IMR-90 (cell line): ENCODE data around the gene CDK11B. TPM values are rescaled to one million over a fixed set of nuclear protein-coding genes. Genes with fewer than 3 reads are reported as not detected.
"Not testable (repeated sequence)": the region's sequence is repeated elsewhere in the genome, so short reads cannot be mapped to it uniquely, and the experiment has no call there.

Experiments used
- ATAC-seq: fragments of 200-7000 bp; cut with Tn5 transposase; 2 replicates; pipeline ENCODE4 v1.9.1; 2020; ENCODE audit warnings: low read depth, mild to moderate bottlenecking, moderate library complexity
- BruUV-seq: library from RNA; stranded (reverse); fragments of 400-500 nt; replicated peaks from 2 replicates; lab custom pipeline; 2021; lab: Mats Ljungman, UMichigan
- CTCF ChIA-PET: fragments of 300-600 bp; formaldehyde crosslinking; extraction: SDS; loops from one replicate; lab custom pipeline; 2021; ENCODE audit warnings: antibody characterized with exemption; lab: Yijun Ruan, JAX
- POLR2A ChIA-PET: fragments of 300-600 bp; sonication (Branson Sonifier 250); formaldehyde crosslinking; loops from one replicate; lab custom pipeline; 2022; ENCODE audit warnings: antibody characterized with exemption; ENCODE audit not compliant: unreplicated experiment; lab: Charles Lee
- DNase-seq: peaks from one replicate; pipeline ENCODE4 v3.0.0; 2013
- H2AFZ ChIP-seq: replicated peaks from 2 replicates; pipeline ENCODE3; 2013; ENCODE audit warnings: low read length, mild to moderate bottlenecking; ENCODE audit not compliant: poor library complexity
- H2AK5ac ChIP-seq: 2 replicates; pipeline ENCODE4 v1.6.1; 2013; ENCODE audit warnings: low read depth, low read length, inconsistent platforms
- H2AK9ac ChIP-seq: replicated peaks from 2 replicates; pipeline ENCODE3; 2013; ENCODE audit warnings: mild to moderate bottlenecking, low read depth, low read length, moderate library complexity; ENCODE audit not compliant: poor library complexity
- H2BK120ac ChIP-seq: 2 replicates; pipeline ENCODE4 v1.6.1; 2013; ENCODE audit warnings: low read depth, low read length, inconsistent platforms
- H2BK15ac ChIP-seq: 3 replicates; pipeline ENCODE4 v1.6.1; 2013; ENCODE audit warnings: low read depth, low read length, inconsistent platforms
- H2BK20ac ChIP-seq: 2 replicates; pipeline ENCODE4 v1.6.1; 2013; ENCODE audit warnings: low read depth, mild to moderate bottlenecking, inconsistent platforms, low read length, moderate library complexity
- H2BK5ac ChIP-seq: 2 replicates; pipeline ENCODE4 v1.6.1; 2013; ENCODE audit warnings: mild to moderate bottlenecking, low read depth, low read length, inconsistent platforms; ENCODE audit not compliant: poor library complexity, severe bottlenecking
- H3K14ac ChIP-seq: replicated peaks from 2 replicates; pipeline ENCODE4 v1.6.1; 2013; ENCODE audit warnings: low read depth, low read length, inconsistent platforms
- H3K18ac ChIP-seq: 2 replicates; pipeline ENCODE4 v1.6.1; 2013; ENCODE audit warnings: low read depth, low read length, control low read depth
- H3K23ac ChIP-seq: 2 replicates; pipeline ENCODE4 v1.6.1; 2013; ENCODE audit warnings: low read depth, low read length, inconsistent platforms
- H3K27ac ChIP-seq: 2 replicates; pipeline ENCODE4 v1.5.1; 2013; ENCODE audit warnings: mild to moderate bottlenecking, control low read depth, low read length; ENCODE audit not compliant: insufficient read depth
- H3K27me3 ChIP-seq: 2 replicates; pipeline ENCODE4 v1.6.1; 2013; ENCODE audit warnings: low read length; ENCODE audit not compliant: control insufficient read depth, insufficient read depth
- H3K36me3 ChIP-seq: 2 replicates; pipeline ENCODE4 v1.6.1; 2013; ENCODE audit warnings: low read length, mixed read lengths; ENCODE audit not compliant: control insufficient read depth, insufficient read depth
- H3K4ac ChIP-seq: 2 replicates; pipeline ENCODE4 v1.6.1; 2013; ENCODE audit warnings: low read depth, low read length, inconsistent platforms
- H3K4me1 ChIP-seq: 2 replicates; pipeline ENCODE4 v1.6.1; 2013; ENCODE audit warnings: low read length, mixed read lengths; ENCODE audit not compliant: control insufficient read depth, insufficient read depth
- H3K4me2 ChIP-seq: 2 replicates; pipeline ENCODE4 v1.6.1; 2013; ENCODE audit warnings: low read depth, mild to moderate bottlenecking, control low read depth, low read length, moderate library complexity
- H3K4me3 ChIP-seq: 2 replicates; pipeline ENCODE4 v1.5.1; 2013; ENCODE audit warnings: low read depth, mild to moderate bottlenecking, control low read depth, low read length, moderate library complexity; ENCODE audit not compliant: insufficient read depth
- H3K56ac ChIP-seq: 2 replicates; pipeline ENCODE4 v1.6.1; 2013; ENCODE audit warnings: low read length, inconsistent platforms; ENCODE audit not compliant: insufficient read depth; ENCODE audit errors: extremely low read depth
- H3K79me1 ChIP-seq, 2 experiments: 2 replicates each; pipeline ENCODE4 v1.6.1; 2013; ENCODE audit warnings: low read length in 2 of 2, inconsistent platforms in 1 of 2, low read depth in 1 of 2
- H3K9ac ChIP-seq: 2 replicates; pipeline ENCODE4 v1.6.1; 2013; ENCODE audit warnings: low read depth, low read length, control low read depth
- H3K9me1 ChIP-seq: 2 replicates; pipeline ENCODE4 v1.6.1; 2013; ENCODE audit warnings: low read length, inconsistent platforms; ENCODE audit not compliant: insufficient read depth
- H3K9me3 ChIP-seq: 2 replicates; pipeline ENCODE4 v1.6.1; 2013; ENCODE audit warnings: low read length; ENCODE audit not compliant: control insufficient read depth, insufficient read depth
- H4K20me1 ChIP-seq: 2 replicates; pipeline ENCODE4 v1.6.1; 2013; ENCODE audit warnings: low read length, inconsistent platforms; ENCODE audit not compliant: insufficient read depth
- H4K5ac ChIP-seq: 2 replicates; pipeline ENCODE4 v1.6.1; 2013; ENCODE audit warnings: mild to moderate bottlenecking, low read depth, low read length, control low read depth
- H4K8ac ChIP-seq, 2 experiments: 2 replicates each; pipeline ENCODE4 v1.6.1; 2013; ENCODE audit warnings: low read depth in 2 of 2, low read length in 2 of 2, control low read depth in 1 of 2, inconsistent platforms in 1 of 2
- H4K91ac ChIP-seq: 2 replicates; pipeline ENCODE4 v1.6.1; 2013; ENCODE audit warnings: low read depth, low read length, inconsistent platforms; ENCODE audit not compliant: insufficient read depth
- WGBS, 2 experiments: methylation state at CpG; one replicate each; pipeline versions ENCODE4 v1.1.5 to v1.1.7; 2013; ENCODE audit warnings: missing lambda C conversion rate in 2 of 2; ENCODE audit not compliant: insufficient read length in 1 of 2; ENCODE audit errors: extremely low coverage in 2 of 2; 5-methylcytosine and 5-hydroxymethylcytosine counted together
- dilution Hi-C: fragments of 300-500 bp; cut with HindIII; formaldehyde crosslinking; loops from one replicate; pipeline ENCODE4 v1.14.3; 2018; ENCODE audit warnings: low sequenced_read_pairs; ENCODE audit not compliant: unreplicated experiment
- in situ Hi-C: fragments of 300-500 bp; cut with MboI; formaldehyde crosslinking; loops from 3 replicates; pipeline ENCODE4 v1.14.3; 2019; ENCODE audit warnings: low sequenced_read_pairs, inconsistent platforms, mixed read lengths
- intact Hi-C: fragments of 100-400 bp; cut with micrococcal nuclease; formaldehyde crosslinking; loops from 2 replicates; pipeline ENCODE4 v1.10.0; 2022
- polyA plus RNA-seq, 3 experiments: library from polyadenylated mRNA; depleted of rRNA; stranded (reverse); fragments of >200 nt; gene quantifications; 2 replicates each; pipeline ENCODE4 v1.2.3, GENCODE V29; 2012; ENCODE audit warnings: low replicate concordance in 1 of 3
- total RNA-seq: library from RNA; depleted of rRNA; stranded (reverse); fragments of >200 nt; gene quantifications from 2 replicates; pipeline ENCODE4 v1.2.3, GENCODE V29; 2012

Gene CDK11B
- total and polyA plus RNA-seq, 2 of the 4 experiments (the other 2 are of a cell fraction) = 8.2 to 19.1 TPM

GRCh38 chr1:1689526-1689925 is 30.7 kb upstream of the CDK11B start:
- H3K4me2 ChIP-seq, H4K91ac ChIP-seq, H3K4me3 ChIP-seq, H2AK5ac ChIP-seq, BruUV-seq, H2AK9ac ChIP-seq, H3K9me3 ChIP-seq, dilution Hi-C loops, intact Hi-C loops, H3K9ac ChIP-seq, H3K18ac ChIP-seq, ATAC-seq, H3K56ac ChIP-seq, H3K14ac ChIP-seq, H2AFZ ChIP-seq, H3K36me3 ChIP-seq, H2BK5ac ChIP-seq, H2BK20ac ChIP-seq, H2BK120ac ChIP-seq, H3K27ac ChIP-seq, POLR2A ChIA-PET, H4K8ac ChIP-seq, H2BK15ac ChIP-seq, DNase-seq, H3K4ac ChIP-seq, H3K23ac ChIP-seq, H4K5ac ChIP-seq, CTCF ChIA-PET, H3K27me3 ChIP-seq, H3K4me1 ChIP-seq: not testable (repeated sequence)
- peaks cover 16% of the 10 kb centered on the region for H4K20me1 ChIP-seq
- peaks cover 11 to 27% of the 10 kb centered on the region in 2 experiments for H3K79me1 ChIP-seq
- in situ Hi-C loops = loop anchor here (5.0 kb wide), 1 partner anchor 53 kb away; no protein-coding TSS in a partner anchor
- H3K9me1 ChIP-seq = peaks cover 13% of the 10 kb centered on the region
- no CpG with 5 or more reads among the region's 7 CpGs for WGBS, 2 experiments
